WERI-Rb-1 (cell line): Measurements from ENCODE around the gene GNL1.
A peak's percentile ranks its signal among the peaks of the same experiment; 100 is the strongest.
"Not testable (repeated sequence)": the region's sequence is repeated elsewhere in the genome, so short reads cannot be mapped to it uniquely, and the experiment has no call there.

ENCODE experiments used
- DNase-seq: peaks from one replicate; pipeline ENCODE4 v3.0.0-alpha.2; 2020
- H3K27ac ChIP-seq: fragments of 250-450 bp; sonication (Bioruptor Pico); 2 replicates; pipeline ENCODE4 v1.5.1; 2020; ENCODE audit warnings: mild to moderate bottlenecking, moderate library complexity
- H3K27me3 ChIP-seq: fragments of 250-450 bp; sonication (Bioruptor Pico); 2 replicates; pipeline ENCODE4 v1.5.1; 2021; ENCODE audit warnings: mild to moderate bottlenecking, low read depth, moderate library complexity; ENCODE audit not compliant: insufficient read depth, severe bottlenecking
- H3K36me3 ChIP-seq: fragments of 250-450 bp; sonication (Bioruptor Pico); 2 replicates; pipeline ENCODE4 v1.5.1; 2020; ENCODE audit warnings: mild to moderate bottlenecking, moderate library complexity
- H3K4me3 ChIP-seq: 2 replicates; pipeline ENCODE4 v1.5.1; 2011; ENCODE audit warnings: low read depth, mild to moderate bottlenecking, control low read depth, low read length
- H3K9me3 ChIP-seq: fragments of 250-450 bp; sonication (Bioruptor Pico); 2 replicates; pipeline ENCODE4 v1.5.1; 2021; ENCODE audit warnings: mild to moderate bottlenecking, moderate library complexity; ENCODE audit not compliant: severe bottlenecking
- TF ChIP-seq, protein P1 (sequence below): IDR thresholded peaks from 2 replicates; pipeline ENCODE4 v1.5.1; 2011; ENCODE audit warnings: low read depth, mild to moderate bottlenecking, control low read depth, inconsistent platforms, low read length

The GNL1 gene

DNA sequence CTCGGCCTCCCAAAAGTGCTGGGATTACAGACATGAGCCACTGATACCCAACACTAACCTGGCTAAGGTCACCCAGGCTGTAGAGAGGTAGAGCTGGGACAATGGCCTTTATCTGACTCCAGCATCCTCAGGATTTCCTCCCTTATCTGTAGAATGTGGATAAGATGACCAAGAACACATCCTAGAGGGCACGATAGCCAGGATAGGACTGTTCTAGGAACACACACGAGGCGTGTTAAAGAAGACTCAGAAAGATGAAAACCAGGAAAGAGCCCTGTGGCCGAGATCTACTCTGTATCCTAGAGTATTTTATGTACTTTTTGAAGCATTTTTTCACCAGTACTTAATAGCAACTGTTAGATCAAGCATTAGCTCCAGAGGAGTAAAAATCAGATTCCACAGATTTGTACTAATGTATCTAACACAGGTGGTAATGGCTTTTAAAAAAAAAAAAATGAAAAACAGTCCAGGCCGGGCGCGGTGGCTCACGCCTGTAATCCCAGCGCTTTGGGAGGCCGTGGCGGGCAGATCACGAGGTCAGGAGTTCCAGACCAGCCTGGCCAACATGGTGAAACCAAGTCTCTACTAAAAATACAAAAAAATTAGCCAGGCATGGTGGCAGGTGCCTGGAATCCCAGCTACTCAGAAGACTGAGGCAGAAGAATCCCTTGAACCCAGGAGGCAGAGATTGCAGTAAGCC is 43.5 kb upstream of the GNL1 start:
- H3K4me3 ChIP-seq: no peak overlapping the region
- peak overlapping the region; percentile 19; the same call in 1 of the 2 replicates for H3K27ac ChIP-seq
- no peaks in the 10 kb centered on the region for H3K27me3 ChIP-seq
- TF ChIP-seq, protein P1, sequence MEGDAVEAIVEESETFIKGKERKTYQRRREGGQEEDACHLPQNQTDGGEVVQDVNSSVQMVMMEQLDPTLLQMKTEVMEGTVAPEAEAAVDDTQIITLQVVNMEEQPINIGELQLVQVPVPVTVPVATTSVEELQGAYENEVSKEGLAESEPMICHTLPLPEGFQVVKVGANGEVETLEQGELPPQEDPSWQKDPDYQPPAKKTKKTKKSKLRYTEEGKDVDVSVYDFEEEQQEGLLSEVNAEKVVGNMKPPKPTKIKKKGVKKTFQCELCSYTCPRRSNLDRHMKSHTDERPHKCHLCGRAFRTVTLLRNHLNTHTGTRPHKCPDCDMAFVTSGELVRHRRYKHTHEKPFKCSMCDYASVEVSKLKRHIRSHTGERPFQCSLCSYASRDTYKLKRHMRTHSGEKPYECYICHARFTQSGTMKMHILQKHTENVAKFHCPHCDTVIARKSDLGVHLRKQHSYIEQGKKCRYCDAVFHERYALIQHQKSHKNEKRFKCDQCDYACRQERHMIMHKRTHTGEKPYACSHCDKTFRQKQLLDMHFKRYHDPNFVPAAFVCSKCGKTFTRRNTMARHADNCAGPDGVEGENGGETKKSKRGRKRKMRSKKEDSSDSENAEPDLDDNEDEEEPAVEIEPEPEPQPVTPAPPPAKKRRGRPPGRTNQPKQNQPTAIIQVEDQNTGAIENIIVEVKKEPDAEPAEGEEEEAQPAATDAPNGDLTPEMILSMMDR: no peak
- peaks cover 80% of the 10 kb centered on the region for H3K36me3 ChIP-seq
- no peak for DNase-seq
- no peaks in the 10 kb centered on the region for H3K9me3 ChIP-seq

DNA sequence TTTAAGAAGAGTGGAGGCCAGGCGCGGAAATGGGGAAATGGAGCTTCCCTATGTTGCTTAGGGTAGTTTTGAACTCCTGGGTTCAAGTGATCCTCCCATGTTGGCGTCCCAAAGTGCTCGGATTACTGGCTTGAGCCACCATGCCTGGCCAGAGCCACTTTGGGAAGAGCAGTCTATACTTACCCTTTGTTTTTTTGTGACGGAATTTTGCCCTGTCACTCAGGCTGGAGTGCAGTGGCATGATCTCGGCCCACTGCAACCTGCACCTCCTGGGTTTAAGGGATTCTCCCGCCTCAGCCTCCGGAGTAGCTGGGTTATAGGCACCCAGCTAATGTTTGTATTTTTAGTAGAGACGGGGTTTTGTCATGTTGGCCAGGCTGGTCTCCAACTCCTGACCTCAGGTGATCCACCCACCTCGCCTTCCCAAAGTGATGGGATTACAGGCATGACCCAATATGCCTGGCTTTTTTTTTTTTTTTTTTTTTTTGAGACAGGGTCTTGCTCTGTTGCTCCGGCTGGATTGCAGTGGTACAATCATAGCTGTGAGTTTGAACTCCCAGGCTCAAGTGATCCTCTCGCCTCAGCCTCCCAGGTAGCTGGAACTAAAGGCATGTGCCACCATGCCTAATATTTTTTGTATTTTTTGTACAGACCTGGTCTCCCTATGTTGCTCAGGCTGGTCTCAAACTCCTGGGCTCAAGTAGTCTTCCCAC is 42.8 kb upstream of the GNL1 start:
- H3K27ac ChIP-seq: peak overlapping the region; percentile 19; the same call in 1 of the 2 replicates
- TF ChIP-seq, protein P1: no peak
- no peaks in the 10 kb centered on the region for H3K27me3 ChIP-seq
- H3K9me3 ChIP-seq: no peaks in the 10 kb centered on the region
- H3K4me3 ChIP-seq: no peak overlapping the region
- DNase-seq: no peak
- H3K36me3 ChIP-seq: peaks cover 80% of the 10 kb centered on the region

DNA sequence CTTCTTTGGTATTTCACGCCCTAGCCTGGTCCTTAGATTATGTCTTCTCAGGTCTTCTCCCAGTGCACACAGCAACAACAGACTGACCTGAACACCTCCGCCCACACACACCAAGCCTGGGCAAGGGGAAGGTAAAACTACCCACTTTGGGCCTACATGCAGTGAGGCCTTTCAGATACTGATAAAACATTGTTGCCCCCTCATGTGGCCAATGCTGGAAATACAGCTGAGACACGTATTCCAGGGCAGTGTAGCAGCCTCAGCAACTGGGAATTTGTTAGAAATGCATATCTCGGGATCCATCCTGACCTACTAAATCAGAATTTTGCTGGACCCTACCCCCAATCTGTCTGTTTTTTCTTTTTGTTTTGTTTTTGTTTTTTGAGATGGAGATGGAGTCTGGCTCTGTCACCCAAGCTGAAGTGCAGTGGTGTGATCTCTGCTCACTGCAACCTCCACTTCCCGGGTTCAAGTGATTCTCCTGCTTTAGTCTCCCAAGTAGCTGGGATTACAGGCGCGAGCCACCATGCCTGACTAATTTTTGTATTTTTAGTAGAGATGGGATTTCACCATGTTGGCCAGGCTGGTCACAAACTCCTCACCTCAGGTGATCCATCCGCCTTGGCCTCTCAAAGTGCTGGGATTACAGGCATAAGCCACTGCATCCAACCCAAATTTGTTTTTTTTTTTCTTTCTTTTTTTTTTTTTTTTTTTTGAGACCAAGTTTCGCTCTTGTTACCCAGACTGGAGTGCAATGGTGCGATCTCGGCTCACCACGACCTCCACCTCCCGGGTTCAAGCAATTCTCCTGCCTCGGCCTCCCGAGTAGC is 41.2 kb upstream of the GNL1 start:
- not testable (repeated sequence) for H3K27ac ChIP-seq, H3K4me3 ChIP-seq, H3K9me3 ChIP-seq, H3K27me3 ChIP-seq
- TF ChIP-seq, protein P1: peak; percentile 89
- H3K36me3 ChIP-seq: peaks cover 76% of the 10 kb centered on the region
- DNase-seq: peak; percentile 93

DNA sequence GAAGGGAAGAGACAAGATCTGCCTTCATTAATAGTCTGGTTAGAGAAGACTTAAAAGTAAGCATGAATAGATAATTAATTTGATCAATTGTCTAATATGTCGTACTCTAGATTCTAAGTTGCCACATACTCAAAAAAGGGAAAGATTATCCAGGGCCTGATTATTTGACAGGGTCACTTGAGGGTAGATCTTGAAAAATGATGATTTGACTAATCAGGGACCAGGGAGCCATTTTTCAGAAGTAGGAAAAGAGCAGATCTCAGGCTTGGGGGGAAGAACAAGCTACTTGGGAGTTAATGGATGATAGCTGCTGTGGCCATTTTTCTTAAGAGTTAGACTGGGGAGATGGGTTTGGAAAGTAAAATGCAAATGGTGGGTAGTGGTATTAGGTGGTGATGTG is 36.0 kb upstream of the GNL1 start:
- Histone ChIP-seq H3K27ac (no peak overlapping the region), H3K36me3 (peaks cover 86% of the 10 kb centered on the region), H3K9me3 (no peaks in the 10 kb centered on the region), H3K27me3 (no peaks in the 10 kb centered on the region), H3K4me3 (no peak overlapping the region)
- TF ChIP-seq, protein P1: no peak
- no peak for DNase-seq

DNA sequence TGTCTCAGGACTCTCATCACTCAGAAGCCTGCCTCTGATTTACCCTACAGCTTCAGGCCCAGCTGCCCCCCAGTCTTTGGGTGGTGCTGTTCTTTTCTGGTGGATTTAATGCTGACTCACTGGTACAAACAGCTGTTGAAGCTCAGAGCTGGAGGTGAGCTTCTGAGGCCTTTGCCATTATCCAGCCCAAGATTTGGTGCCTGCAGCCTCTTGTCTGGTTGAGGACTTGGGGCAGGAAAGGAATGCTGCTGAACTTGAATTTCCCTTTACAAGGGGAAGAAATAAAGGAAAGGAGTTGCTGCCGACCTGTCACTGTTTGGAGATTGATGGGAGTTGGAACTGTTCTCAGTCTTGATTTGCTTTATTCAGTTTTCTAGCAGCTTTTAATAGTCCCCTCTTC is 34.7 kb upstream of the GNL1 start:
- TF ChIP-seq, protein P1: no peak
- Histone ChIP-seq H3K27ac (no peak overlapping the region), H3K4me3 (no peak overlapping the region), H3K36me3 (peaks cover 94% of the 10 kb centered on the region), H3K9me3 (no peaks in the 10 kb centered on the region), H3K27me3 (no peaks in the 10 kb centered on the region)
- no peak for DNase-seq
